Erythroblast (primary cell): ENCODE data around the gene DYNLT2.

Experiments
- GATA1 ChIP-seq: IDR thresholded peaks from 2 replicates; pipeline ENCODE4 v1.6.1; 2011; ENCODE audit warnings: low read depth, mild to moderate bottlenecking, control low read depth, low read length, moderate library complexity
- POLR2A ChIP-seq: IDR thresholded peaks from 2 replicates; pipeline ENCODE4 v1.6.1; 2011; ENCODE audit warnings: mild to moderate bottlenecking, low read length

- TF ChIP-seq POLR2A, result no peak
- TF ChIP-seq GATA1, result no peak
Observed at GRCh38 chr6:169700296-169700695, 51.1 kb downstream of the DYNLT2 start.
